ENCODE data around the gene SASS6.

Gene SASS6

DNA sequence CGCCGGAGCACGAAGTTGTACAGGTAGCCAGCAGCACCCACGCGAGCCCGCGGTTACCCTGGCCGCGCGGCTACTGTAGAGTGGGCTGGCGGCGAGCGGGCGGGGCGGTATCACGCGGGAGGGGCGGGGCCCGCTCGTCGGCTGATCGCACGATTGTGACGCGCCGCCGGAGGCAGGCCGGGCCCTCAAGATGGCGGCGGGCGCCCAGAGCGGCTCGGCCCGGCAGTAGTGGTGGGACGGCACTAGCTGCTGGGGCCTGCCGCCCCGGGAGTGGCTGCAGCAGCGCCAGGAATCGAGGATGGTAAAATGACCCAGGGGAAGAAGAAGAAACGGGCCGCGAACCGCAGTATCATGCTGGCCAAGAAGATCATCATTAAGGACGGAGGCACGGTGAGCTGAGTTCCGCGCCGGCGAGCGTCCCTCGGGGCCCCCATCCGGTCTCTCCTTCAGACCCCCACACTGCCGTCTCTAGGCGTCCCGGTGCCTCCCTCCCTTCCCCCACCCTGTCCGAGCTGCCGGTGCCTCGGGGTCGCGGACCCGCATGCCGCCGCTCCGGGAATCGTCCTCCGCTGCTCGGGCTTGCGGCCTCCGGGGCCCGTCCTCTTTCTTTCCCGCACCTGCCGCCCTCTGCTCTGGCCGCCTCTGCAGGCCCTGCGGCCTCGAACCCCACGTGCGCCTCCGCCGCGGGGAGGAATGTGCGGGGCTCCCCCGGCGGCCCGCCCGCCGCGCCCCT is 94.6 kb downstream of the SASS6 start:
- peak; percentile 96 for ATAC-seq
- no peak for TF ChIP-seq ZFP3 (CRISPR knock-in tag; IDR thresholded peaks at IDR 0.05)
- TF ChIP-seq ZNF8 (CRISPR knock-in tag; IDR thresholded peaks at IDR 0.05), result no peak
- TF ChIP-seq ZC3H10 (CRISPR knock-in tag; IDR thresholded peaks at IDR 0.05), result no peak
- TF ChIP-seq, protein P1, sequence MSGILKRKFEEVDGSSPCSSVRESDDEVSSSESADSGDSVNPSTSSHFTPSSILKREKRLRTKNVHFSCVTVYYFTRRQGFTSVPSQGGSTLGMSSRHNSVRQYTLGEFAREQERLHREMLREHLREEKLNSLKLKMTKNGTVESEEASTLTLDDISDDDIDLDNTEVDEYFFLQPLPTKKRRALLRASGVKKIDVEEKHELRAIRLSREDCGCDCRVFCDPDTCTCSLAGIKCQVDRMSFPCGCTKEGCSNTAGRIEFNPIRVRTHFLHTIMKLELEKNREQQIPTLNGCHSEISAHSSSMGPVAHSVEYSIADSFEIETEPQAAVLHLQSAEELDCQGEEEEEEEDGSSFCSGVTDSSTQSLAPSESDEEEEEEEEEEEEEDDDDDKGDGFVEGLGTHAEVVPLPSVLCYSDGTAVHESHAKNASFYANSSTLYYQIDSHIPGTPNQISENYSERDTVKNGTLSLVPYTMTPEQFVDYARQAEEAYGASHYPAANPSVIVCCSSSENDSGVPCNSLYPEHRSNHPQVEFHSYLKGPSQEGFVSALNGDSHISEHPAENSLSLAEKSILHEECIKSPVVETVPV (CRISPR knock-in tag; IDR thresholded peaks at IDR 0.05), result no peak
- no peak for TF ChIP-seq ISL1 (CRISPR knock-in tag; IDR thresholded peaks at IDR 0.05)
- no peak for TF ChIP-seq ESRRG (CRISPR knock-in tag; IDR thresholded peaks at IDR 0.05)
- no peak for TF ChIP-seq OSR1 (CRISPR knock-in tag; IDR thresholded peaks at IDR 0.05)
- TF ChIP-seq PPARA (CRISPR knock-in tag; IDR thresholded peaks at IDR 0.05; ENCODE audit: borderline replicate concordance), result no peak
- no peak for TF ChIP-seq ZFP30 (CRISPR knock-in tag; IDR thresholded peaks at IDR 0.05)
- no peak for TF ChIP-seq ARNTL (CRISPR knock-in tag; IDR thresholded peaks at IDR 0.05; ENCODE audit: borderline replicate concordance, low read depth)
- no peak for TF ChIP-seq ZNF70 (CRISPR knock-in tag; IDR thresholded peaks at IDR 0.05)
- no peak for TF ChIP-seq CSDC2 (CRISPR knock-in tag; IDR thresholded peaks at IDR 0.05)
- TF ChIP-seq RARB (CRISPR knock-in tag; IDR thresholded peaks at IDR 0.05), result no peak
- TF ChIP-seq, protein P2, sequence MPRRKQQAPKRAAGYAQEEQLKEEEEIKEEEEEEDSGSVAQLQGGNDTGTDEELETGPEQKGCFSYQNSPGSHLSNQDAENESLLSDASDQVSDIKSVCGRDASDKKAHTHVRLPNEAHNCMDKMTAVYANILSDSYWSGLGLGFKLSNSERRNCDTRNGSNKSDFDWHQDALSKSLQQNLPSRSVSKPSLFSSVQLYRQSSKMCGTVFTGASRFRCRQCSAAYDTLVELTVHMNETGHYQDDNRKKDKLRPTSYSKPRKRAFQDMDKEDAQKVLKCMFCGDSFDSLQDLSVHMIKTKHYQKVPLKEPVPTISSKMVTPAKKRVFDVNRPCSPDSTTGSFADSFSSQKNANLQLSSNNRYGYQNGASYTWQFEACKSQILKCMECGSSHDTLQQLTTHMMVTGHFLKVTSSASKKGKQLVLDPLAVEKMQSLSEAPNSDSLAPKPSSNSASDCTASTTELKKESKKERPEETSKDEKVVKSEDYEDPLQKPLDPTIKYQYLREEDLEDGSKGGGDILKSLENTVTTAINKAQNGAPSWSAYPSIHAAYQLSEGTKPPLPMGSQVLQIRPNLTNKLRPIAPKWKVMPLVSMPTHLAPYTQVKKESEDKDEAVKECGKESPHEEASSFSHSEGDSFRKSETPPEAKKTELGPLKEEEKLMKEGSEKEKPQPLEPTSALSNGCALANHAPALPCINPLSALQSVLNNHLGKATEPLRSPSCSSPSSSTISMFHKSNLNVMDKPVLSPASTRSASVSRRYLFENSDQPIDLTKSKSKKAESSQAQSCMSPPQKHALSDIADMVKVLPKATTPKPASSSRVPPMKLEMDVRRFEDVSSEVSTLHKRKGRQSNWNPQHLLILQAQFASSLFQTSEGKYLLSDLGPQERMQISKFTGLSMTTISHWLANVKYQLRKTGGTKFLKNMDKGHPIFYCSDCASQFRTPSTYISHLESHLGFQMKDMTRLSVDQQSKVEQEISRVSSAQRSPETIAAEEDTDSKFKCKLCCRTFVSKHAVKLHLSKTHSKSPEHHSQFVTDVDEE (CRISPR knock-in tag; IDR thresholded peaks at IDR 0.05), result no peak

DNA sequence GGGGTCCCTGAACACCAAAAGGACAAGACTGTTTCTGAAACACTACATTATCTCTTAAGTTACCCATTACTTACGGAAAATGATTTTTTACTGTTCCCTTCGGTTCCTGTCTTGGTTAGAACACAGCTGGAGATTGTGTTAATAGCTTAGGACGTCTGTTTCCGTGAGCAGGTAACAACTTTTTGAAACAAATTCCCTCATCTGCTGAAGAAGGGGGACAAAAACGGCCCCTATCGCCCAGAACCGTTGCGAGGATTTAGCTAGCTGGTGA is 95.1 kb downstream of the SASS6 start:
- TF ChIP-seq RARB (CRISPR knock-in tag; IDR thresholded peaks at IDR 0.05) (no peak), ZNF8 (CRISPR knock-in tag; IDR thresholded peaks at IDR 0.05) (no peak), ZNF70 (CRISPR knock-in tag; IDR thresholded peaks at IDR 0.05) (no peak), ISL1 (CRISPR knock-in tag; IDR thresholded peaks at IDR 0.05) (no peak), CSDC2 (CRISPR knock-in tag; IDR thresholded peaks at IDR 0.05) (no peak), TOX (CRISPR knock-in tag; IDR thresholded peaks at IDR 0.05; ENCODE audit: borderline replicate concordance) (no peak), TCF4 (CRISPR knock-in tag; IDR thresholded peaks at IDR 0.05; ENCODE audit: borderline replicate concordance) (no peak), GLIS3 (CRISPR knock-in tag; IDR thresholded peaks at IDR 0.05) (no peak), ARNTL (CRISPR knock-in tag; IDR thresholded peaks at IDR 0.05; ENCODE audit: borderline replicate concordance, low read depth) (no peak), ESRRG (CRISPR knock-in tag; IDR thresholded peaks at IDR 0.05) (no peak), ZNF565 (CRISPR knock-in tag; conservative IDR thresholded peaks at IDR 0.05; ENCODE audit: low read depth) (no peak), ZFP30 (CRISPR knock-in tag; IDR thresholded peaks at IDR 0.05) (no peak)
- TF ChIP-seq, protein P3, sequence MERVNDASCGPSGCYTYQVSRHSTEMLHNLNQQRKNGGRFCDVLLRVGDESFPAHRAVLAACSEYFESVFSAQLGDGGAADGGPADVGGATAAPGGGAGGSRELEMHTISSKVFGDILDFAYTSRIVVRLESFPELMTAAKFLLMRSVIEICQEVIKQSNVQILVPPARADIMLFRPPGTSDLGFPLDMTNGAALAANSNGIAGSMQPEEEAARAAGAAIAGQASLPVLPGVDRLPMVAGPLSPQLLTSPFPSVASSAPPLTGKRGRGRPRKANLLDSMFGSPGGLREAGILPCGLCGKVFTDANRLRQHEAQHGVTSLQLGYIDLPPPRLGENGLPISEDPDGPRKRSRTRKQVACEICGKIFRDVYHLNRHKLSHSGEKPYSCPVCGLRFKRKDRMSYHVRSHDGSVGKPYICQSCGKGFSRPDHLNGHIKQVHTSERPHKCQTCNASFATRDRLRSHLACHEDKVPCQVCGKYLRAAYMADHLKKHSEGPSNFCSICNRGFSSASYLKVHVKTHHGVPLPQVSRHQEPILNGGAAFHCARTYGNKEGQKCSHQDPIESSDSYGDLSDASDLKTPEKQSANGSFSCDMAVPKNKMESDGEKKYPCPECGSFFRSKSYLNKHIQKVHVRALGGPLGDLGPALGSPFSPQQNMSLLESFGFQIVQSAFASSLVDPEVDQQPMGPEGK (CRISPR knock-in tag; IDR thresholded peaks at IDR 0.05; ENCODE audit: borderline replicate concordance), result no peak
- TF ChIP-seq, protein P4, sequence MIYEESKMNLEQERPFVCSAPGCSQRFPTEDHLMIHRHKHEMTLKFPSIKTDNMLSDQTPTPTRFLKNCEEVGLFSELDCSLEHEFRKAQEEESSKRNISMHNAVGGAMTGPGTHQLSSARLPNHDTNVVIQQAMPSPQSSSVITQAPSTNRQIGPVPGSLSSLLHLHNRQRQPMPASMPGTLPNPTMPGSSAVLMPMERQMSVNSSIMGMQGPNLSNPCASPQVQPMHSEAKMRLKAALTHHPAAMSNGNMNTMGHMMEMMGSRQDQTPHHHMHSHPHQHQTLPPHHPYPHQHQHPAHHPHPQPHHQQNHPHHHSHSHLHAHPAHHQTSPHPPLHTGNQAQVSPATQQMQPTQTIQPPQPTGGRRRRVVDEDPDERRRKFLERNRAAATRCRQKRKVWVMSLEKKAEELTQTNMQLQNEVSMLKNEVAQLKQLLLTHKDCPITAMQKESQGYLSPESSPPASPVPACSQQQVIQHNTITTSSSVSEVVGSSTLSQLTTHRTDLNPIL (CRISPR knock-in tag; IDR thresholded peaks at IDR 0.05; ENCODE audit: low read depth), result no peak
- TF ChIP-seq, protein P1 (CRISPR knock-in tag; IDR thresholded peaks at IDR 0.05), result no peak
- TF ChIP-seq, protein P2 (CRISPR knock-in tag; IDR thresholded peaks at IDR 0.05), result no peak
- ATAC-seq, result peak; percentile 19
